Activated B cell treated with CpG ODN at 0.5 μM for 24 hours (primary cell): Measurements from ENCODE around the gene IGF2BP1. TPM values are rescaled to one million over a fixed set of nuclear protein-coding genes. Genes with fewer than 3 reads are reported as not detected.
"Not testable (repeated sequence)": the region's sequence is repeated elsewhere in the genome, so short reads cannot be mapped to it uniquely, and the experiment has no call there.

ENCODE experiments used
- ATAC-seq: fragments of 200-7000 bp; cut with Tn5 transposase; one replicate; pipeline ENCODE4 v1.10.0; 2021; ENCODE audit warnings: low read depth, mild to moderate bottlenecking, moderate library complexity
- CTCF ChIA-PET: fragments of 350-600 bp; sonication (Branson Sonifier 250); formaldehyde crosslinking; loops from one replicate; lab custom pipeline; 2021; ENCODE audit warnings: antibody characterized with exemption; lab: Charles Lee
- POLR2A ChIA-PET: fragments of 350-600 bp; sonication (Branson Sonifier 250); formaldehyde crosslinking; loops from one replicate; lab custom pipeline; 2021; ENCODE audit warnings: antibody characterized with exemption; lab: Charles Lee
- DNase-seq: peaks from one replicate; pipeline ENCODE4 v3.0.0; 2022
- H3K27ac Mint-ChIP-seq: one replicate; pipeline ENCODE4 v1.8.0; 2020; ENCODE audit warnings: mixed read lengths
- H3K27me3 Mint-ChIP-seq: one replicate; pipeline ENCODE4 v1.8.0; 2021; ENCODE audit warnings: mixed read lengths
- H3K36me3 Mint-ChIP-seq: one replicate; pipeline ENCODE4 v1.8.0; 2021; ENCODE audit warnings: low read depth, mixed read lengths
- H3K4me1 Mint-ChIP-seq: one replicate; pipeline ENCODE4 v1.8.0; 2021; ENCODE audit warnings: mixed read lengths
- H3K4me3 Mint-ChIP-seq: one replicate; pipeline ENCODE4 v1.8.0; 2020; ENCODE audit warnings: mild to moderate bottlenecking, mixed read lengths
- H3K9me3 Mint-ChIP-seq: one replicate; pipeline ENCODE4 v1.8.0; 2020; ENCODE audit warnings: mixed read lengths
- CTCF ChIP-seq: fragments of 200-600 bp; IDR thresholded peaks from one replicate; pipeline ENCODE4 v1.8.0; 2022; ENCODE audit warnings: antibody characterized with exemption, mild to moderate bottlenecking
- intact Hi-C: fragments of 100-400 bp; cut with micrococcal nuclease; formaldehyde crosslinking; loops from one replicate; pipeline ENCODE4 v1.15.1; 2024
- total RNA-seq: library from RNA; stranded (reverse); gene quantifications from 2 replicates; pipeline ENCODE4 v1.2.3, GENCODE V29; 2022

IGF2BP1 gene
- total RNA-seq, 1 donor from 2014 or later = 0.40 TPM

- Mint-ChIP-seq H3K4me1 (no peaks in the 10 kb centered on the region), H3K9me3 (no peaks in the 10 kb centered on the region), H3K36me3 (no peaks in the 10 kb centered on the region), H3K27me3 (peaks cover 7% of the 10 kb centered on the region), H3K27ac (no peak overlapping the region), H3K4me3 (no peak overlapping the region)
- intact Hi-C loops = no loop called here
- ChIA-PET POLR2A (no interaction called here), CTCF (no interaction called here)
- no peak for DNase-seq
- TF ChIP-seq CTCF = no peak
- no peak for ATAC-seq
Measured at GRCh38 chr17:49093131-49093530, 95.9 kb downstream of the IGF2BP1 start.

GRCh38 chr17:49100601-49101000 lies 103.4 kb downstream of the IGF2BP1 start:
- CTCF ChIA-PET = interaction anchor here (0.9 kb wide), 1 partner anchor 424 kb away, joined by 3 read pairs; no protein-coding TSS in a partner anchor
- Mint-ChIP-seq H3K4me3 (no peak overlapping the region), H3K36me3 (no peaks in the 10 kb centered on the region), H3K9me3 (no peaks in the 10 kb centered on the region), H3K4me1 (no peaks in the 10 kb centered on the region), H3K27me3 (peaks cover 20% of the 10 kb centered on the region), H3K27ac (no peak overlapping the region)
- ATAC-seq = no peak
- intact Hi-C loops = no loop called here
- no peak for DNase-seq
- TF ChIP-seq CTCF = no peak
- POLR2A ChIA-PET = no interaction called here

GRCh38 chr17:49101054-49101534 lies 103.9 kb downstream of the IGF2BP1 start:
- DNase-seq (no peak), ATAC-seq (no peak)
- Mint-ChIP-seq H3K4me3 (no peak overlapping the region), H3K36me3 (no peaks in the 10 kb centered on the region), H3K4me1 (no peaks in the 10 kb centered on the region), H3K27ac (no peak overlapping the region), H3K9me3 (no peaks in the 10 kb centered on the region), H3K27me3 (peaks cover 20% of the 10 kb centered on the region)
- ChIA-PET POLR2A (interaction anchor here (0.6 kb wide), 1 partner anchor 298 kb away, joined by 5 read pairs; no protein-coding TSS in a partner anchor), CTCF (interaction anchor here (0.9 kb wide), 1 partner anchor 425 kb away, joined by 3 read pairs; no protein-coding TSS in a partner anchor)
- intact Hi-C loops = no loop called here
- TF ChIP-seq CTCF = no peak

GRCh38 chr17:49103360-49103759 lies 106.2 kb downstream of the IGF2BP1 start:
- H3K4me1 Mint-ChIP-seq, ATAC-seq, H3K36me3 Mint-ChIP-seq, intact Hi-C loops, H3K4me3 Mint-ChIP-seq, CTCF ChIA-PET, DNase-seq, H3K27ac Mint-ChIP-seq, H3K9me3 Mint-ChIP-seq: not testable (repeated sequence)
- peaks cover 24% of the 10 kb centered on the region for H3K27me3 Mint-ChIP-seq
- POLR2A ChIA-PET = interaction anchor here (0.6 kb wide), 1 partner anchor 86 kb away, joined by 3 read pairs; no protein-coding TSS in a partner anchor

GRCh38 chr17:49104511-49105074 lies 107.4 kb downstream of the IGF2BP1 start:
- ATAC-seq (no peak), DNase-seq (no peak)
- H3K27ac Mint-ChIP-seq = no peak overlapping the region
- no peaks in the 10 kb centered on the region for H3K36me3 Mint-ChIP-seq
- H3K27me3 Mint-ChIP-seq = peaks cover 24% of the 10 kb centered on the region
- no peak for TF ChIP-seq CTCF
- no peak overlapping the region for H3K4me3 Mint-ChIP-seq
- intact Hi-C loops = no loop called here
- no peaks in the 10 kb centered on the region for H3K4me1 Mint-ChIP-seq
- H3K9me3 Mint-ChIP-seq = no peaks in the 10 kb centered on the region
- POLR2A ChIA-PET = no interaction called here
- CTCF ChIA-PET = no interaction called here

Other genes with a start within 250 kb of the IGF2BP1 start
- not detected in 2 replicates for gene TTLL6, start 180.2 kb upstream of the IGF2BP1 start, total RNA-seq
- gene CALCOCO2, start 166.3 kb upstream of the IGF2BP1 start, total RNA-seq = 115 TPM in 2 replicates
- 130 and 136 TPM in 2 replicates for gene ATP5MC1, start 104.6 kb upstream of the IGF2BP1 start, total RNA-seq
- 121 and 154 TPM in 2 replicates for gene UBE2Z, start 89.0 kb upstream of the IGF2BP1 start, total RNA-seq
- 129 and 130 TPM in 2 replicates for gene SNF8, start 52.5 kb upstream of the IGF2BP1 start, total RNA-seq
- gene GIP, start 28.8 kb upstream of the IGF2BP1 start, total RNA-seq = not detected in 2 replicates
- gene B4GALNT2, start 135.4 kb downstream of the IGF2BP1 start, total RNA-seq = 0.05 and 0.09 TPM in 2 replicates
- 8.1 and 9.8 TPM in 2 replicates for gene GNGT2, start 213.2 kb downstream of the IGF2BP1 start, total RNA-seq
- gene ABI3, start 213.3 kb downstream of the IGF2BP1 start, total RNA-seq = 6.5 and 9.7 TPM in 2 replicates
- 0.59 TPM in 1 of 2 replicates, not detected in the other for gene PHOSPHO1, start 233.4 kb downstream of the IGF2BP1 start, total RNA-seq